Sigmoid colon (tissue), 4 donors: ENCODE results near the gene STPG3.
A peak's percentile ranks its signal among the peaks of the same experiment; 100 is the strongest.

Source experiments
- EP300 ChIP-seq, 4 donors: sonication (generic); formaldehyde crosslinking; IDR thresholded peaks; one replicate each; pipeline ENCODE4 v1.6.1; 2017; ENCODE audit warnings: antibody characterized with exemption in 4 of 4
- POLR2A ChIP-seq, 2 donors: fragments of 450-650 bp; IDR thresholded peaks; one replicate each; pipeline ENCODE4 v1.6.1; 2016; ENCODE audit warnings: antibody characterized with exemption in 2 of 2, mild to moderate bottlenecking in 2 of 2, moderate library complexity in 2 of 2
- TF ChIP-seq, protein P1 (sequence below), 4 experiments: fragments of 450-650 bp in 3 of 4; fragments of 200-600 bp in 1 of 4; IDR thresholded peaks; one replicate each; pipeline ENCODE4 v1.5.1; 2016 to 2019; ENCODE audit warnings: antibody characterized with exemption in 4 of 4, mild to moderate bottlenecking in 3 of 4, moderate library complexity in 2 of 4

DNA sequence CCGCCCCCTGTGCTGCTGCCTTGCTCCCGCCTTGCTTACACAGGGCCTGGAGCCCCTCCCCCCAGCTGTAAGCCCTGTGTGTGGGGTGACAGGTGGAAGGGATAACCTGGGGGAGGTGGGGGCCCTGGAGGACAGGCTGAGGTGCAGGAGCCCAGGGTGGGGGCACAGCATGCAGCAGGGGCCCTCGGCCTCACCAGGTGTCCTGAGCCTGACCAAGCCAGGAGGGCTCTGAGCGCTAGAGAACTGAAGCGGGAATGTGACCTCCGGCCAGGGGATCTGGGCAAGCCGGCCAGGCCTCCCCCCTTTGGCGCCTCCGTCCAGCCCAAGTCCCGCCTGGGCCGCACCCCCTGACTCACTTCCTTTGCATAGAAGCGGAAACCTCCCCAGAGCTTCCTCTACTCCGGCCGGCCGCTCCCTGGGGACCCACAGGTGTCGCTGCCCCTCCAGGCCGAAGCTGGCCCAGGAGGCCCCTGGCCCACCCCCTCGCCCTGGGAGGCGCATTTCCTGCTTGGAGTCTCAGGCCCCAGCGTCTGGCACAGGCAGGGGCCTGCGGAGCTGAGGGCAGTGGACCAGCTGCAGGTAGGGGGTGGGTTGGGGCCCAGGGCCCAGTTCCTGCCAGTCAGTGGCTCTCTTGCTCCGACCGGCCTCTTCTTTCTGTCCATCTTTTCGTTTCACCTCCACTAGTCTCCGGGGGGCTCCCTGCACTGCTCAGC lies 26.4 kb downstream of the STPG3 start, which contains the start of gene TOR4A:
- TF ChIP-seq POLR2A (IDR thresholded peaks at IDR 0.05) (peak in 1 of 2 donors; percentile 60), EP300 (IDR thresholded peaks at IDR 0.05) (no peak)
- TF ChIP-seq, protein P1, sequence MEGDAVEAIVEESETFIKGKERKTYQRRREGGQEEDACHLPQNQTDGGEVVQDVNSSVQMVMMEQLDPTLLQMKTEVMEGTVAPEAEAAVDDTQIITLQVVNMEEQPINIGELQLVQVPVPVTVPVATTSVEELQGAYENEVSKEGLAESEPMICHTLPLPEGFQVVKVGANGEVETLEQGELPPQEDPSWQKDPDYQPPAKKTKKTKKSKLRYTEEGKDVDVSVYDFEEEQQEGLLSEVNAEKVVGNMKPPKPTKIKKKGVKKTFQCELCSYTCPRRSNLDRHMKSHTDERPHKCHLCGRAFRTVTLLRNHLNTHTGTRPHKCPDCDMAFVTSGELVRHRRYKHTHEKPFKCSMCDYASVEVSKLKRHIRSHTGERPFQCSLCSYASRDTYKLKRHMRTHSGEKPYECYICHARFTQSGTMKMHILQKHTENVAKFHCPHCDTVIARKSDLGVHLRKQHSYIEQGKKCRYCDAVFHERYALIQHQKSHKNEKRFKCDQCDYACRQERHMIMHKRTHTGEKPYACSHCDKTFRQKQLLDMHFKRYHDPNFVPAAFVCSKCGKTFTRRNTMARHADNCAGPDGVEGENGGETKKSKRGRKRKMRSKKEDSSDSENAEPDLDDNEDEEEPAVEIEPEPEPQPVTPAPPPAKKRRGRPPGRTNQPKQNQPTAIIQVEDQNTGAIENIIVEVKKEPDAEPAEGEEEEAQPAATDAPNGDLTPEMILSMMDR (IDR thresholded peaks at IDR 0.05): no peak
